ENCODE results near the gene UTP14C.
"Not testable (repeated sequence)": the region's sequence is repeated elsewhere in the genome, so short reads cannot be mapped to it uniquely, and the experiment has no call there.

Gene UTP14C

DNA sequence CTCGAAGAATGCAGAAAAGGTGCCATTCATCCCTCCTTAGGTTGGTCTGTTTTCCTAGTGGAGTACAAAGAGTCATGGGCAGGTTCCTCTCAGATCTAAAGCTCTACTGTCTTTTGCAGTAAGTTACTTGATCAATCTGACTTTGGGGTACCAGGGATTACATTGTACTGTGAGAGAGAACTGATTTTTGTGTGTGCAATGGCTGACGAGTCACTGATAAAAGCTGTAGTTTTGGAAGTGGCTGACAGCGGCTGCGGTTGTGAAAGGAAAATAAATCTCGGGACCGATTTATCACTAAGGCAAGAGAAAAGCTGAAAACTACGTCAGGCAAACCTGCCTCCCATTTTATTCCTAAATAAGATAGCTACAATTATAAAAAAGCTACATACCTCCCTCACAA, 26.9 kb downstream of the UTP14C start:
- no peak for DNase-seq

DNA sequence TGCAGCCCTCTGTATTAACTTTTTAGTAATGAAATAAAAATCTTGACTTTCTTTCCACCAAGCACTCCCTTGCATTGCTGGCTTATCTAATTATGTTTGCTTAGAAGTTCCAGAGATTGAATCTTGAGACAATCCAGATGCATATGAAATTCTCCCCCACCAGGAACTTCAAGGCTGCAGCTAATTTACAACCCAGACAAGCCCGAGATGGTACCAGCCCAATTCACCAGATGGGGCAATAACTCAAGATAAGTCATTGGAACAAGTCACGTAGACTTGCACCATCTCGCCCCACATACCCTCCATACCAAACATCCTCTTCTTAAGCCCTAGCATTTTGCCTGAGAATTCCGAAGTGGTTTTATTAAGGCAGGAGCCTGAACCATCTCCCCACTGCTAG, 29.0 kb downstream of the UTP14C start:
- DNase-seq: no peak

DNA sequence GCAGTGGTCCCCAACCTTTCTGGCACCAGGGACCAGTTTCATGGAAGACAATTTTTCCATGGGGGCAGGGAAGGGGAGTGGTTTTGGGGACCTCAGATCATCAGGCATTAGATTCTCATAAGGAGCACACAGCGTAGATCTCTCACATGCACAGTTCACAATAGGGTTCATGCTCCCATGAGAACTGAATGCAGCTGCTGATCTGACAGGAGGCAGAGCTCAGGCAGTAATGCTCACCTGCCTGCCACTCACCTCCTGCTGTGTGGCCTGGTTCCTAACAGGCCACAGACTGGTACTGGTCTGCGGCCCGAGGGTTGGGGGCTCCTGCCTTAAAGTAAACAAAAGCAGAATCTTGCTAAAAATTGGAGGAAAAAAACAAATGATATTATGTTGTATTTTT, 36.6 kb downstream of the UTP14C start:
- DNase-seq: not testable (repeated sequence)

DNA sequence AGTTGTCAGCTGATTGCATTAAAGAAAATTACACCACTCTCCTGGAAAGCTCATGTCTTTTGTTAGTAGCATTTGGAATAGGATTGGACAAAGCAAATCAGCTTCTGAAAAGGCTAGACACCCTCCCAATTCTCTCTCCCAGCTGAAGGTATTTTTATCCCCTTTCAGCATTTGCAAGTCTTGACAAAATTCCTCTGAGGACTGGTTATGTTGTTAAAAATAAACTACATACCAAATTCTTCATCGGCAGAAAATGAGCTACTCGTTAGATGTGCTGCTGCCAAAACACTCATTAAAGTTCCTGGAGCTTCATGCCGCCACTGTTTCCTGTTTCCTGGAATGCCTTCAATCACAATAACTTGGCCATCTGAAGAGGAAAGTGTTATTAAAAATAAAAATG, 37.1 kb downstream of the UTP14C start:
- DNase-seq: no peak

DNA sequence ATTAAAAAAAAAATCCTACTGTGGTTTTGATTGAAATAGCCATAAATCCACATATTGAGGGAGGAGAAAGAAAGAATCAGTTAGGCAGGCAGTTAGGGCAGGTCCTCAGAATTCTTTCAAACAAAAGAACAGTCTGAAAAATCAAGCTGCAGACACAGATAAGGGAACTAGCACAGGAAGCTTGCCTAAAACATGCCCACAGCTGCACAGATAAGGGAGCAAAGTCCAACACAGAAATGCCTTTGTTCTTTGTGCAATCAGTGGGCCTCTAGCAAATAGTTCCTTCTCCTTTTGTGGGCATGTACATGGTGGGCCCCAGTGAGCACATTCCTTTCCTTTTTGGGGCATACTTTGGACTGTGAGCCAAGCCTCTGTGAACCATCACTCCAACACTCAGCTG, 42.7 kb downstream of the UTP14C start:
- DNase-seq: no peak

DNA sequence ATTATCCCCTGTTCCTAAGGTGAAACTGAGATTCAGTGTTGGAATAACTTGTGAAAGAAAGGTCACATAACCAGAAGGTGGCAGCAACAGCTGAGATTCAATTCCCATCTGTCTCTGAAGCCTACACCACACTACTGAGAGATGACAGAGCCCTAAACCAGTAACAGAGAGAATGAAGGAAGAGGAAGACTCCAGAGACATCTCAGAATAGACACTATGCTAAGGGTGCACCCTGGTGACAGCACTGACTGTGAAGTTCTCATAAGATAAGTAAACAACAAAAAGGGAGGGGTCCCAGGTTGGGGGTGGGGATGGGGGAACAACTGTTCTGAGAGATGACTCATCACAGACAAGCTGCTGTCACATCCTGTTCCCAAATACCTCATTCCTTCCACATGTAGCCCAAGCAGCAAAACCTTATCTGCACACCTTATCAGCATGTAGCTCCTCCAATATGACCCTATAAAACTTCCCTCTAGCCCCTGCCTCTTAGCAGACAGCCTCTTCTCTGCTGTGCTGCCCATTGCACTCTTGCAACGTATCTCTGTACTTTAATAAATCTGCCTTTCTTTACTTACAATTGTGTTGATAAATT, 46.5 kb downstream of the UTP14C start:
- no peak for DNase-seq
